Tibial nerve (tissue), 3 donors: ENCODE data around the gene FBN2.

Experiments used
- POLR2A ChIP-seq, 2 donors: fragments of 450-650 bp; IDR thresholded peaks; one replicate each; pipeline ENCODE4 v1.6.1; 2017; ENCODE audit warnings: antibody characterized with exemption in 2 of 2, mild to moderate bottlenecking in 2 of 2, moderate library complexity in 2 of 2
- TF ChIP-seq, protein P1 (sequence below), 5 experiments: fragments of 200-600 bp in 3 of 5; fragments of 450-650 bp in 2 of 5; sonication (generic) in 3 of 5; IDR thresholded peaks; one replicate each; pipeline ENCODE4 v1.5.1; 2016 to 2019; ENCODE audit warnings: antibody characterized with exemption in 5 of 5, mild to moderate bottlenecking in 3 of 5, moderate library complexity in 2 of 5

GRCh38 chr5:128406803-128407202 is 131.2 kb downstream of the FBN2 start:
- TF ChIP-seq, protein P1, sequence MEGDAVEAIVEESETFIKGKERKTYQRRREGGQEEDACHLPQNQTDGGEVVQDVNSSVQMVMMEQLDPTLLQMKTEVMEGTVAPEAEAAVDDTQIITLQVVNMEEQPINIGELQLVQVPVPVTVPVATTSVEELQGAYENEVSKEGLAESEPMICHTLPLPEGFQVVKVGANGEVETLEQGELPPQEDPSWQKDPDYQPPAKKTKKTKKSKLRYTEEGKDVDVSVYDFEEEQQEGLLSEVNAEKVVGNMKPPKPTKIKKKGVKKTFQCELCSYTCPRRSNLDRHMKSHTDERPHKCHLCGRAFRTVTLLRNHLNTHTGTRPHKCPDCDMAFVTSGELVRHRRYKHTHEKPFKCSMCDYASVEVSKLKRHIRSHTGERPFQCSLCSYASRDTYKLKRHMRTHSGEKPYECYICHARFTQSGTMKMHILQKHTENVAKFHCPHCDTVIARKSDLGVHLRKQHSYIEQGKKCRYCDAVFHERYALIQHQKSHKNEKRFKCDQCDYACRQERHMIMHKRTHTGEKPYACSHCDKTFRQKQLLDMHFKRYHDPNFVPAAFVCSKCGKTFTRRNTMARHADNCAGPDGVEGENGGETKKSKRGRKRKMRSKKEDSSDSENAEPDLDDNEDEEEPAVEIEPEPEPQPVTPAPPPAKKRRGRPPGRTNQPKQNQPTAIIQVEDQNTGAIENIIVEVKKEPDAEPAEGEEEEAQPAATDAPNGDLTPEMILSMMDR (IDR thresholded peaks at IDR 0.05) = no peak
- TF ChIP-seq POLR2A (IDR thresholded peaks at IDR 0.05) = no peak
